ENCODE data around the gene SYNPO2L. TPM values are rescaled to one million over a fixed set of nuclear protein-coding genes. Genes with fewer than 3 reads are reported as not detected.
A peak's percentile ranks its signal among the peaks of the same experiment; 100 is the strongest.
"Not testable (repeated sequence)": the region's sequence is repeated elsewhere in the genome, so short reads cannot be mapped to it uniquely, and the experiment has no call there.

SYNPO2L gene
- total RNA-seq, 4 donors from 2014 or later, result 0.15 to 0.16 TPM; not detected in 2

DNA sequence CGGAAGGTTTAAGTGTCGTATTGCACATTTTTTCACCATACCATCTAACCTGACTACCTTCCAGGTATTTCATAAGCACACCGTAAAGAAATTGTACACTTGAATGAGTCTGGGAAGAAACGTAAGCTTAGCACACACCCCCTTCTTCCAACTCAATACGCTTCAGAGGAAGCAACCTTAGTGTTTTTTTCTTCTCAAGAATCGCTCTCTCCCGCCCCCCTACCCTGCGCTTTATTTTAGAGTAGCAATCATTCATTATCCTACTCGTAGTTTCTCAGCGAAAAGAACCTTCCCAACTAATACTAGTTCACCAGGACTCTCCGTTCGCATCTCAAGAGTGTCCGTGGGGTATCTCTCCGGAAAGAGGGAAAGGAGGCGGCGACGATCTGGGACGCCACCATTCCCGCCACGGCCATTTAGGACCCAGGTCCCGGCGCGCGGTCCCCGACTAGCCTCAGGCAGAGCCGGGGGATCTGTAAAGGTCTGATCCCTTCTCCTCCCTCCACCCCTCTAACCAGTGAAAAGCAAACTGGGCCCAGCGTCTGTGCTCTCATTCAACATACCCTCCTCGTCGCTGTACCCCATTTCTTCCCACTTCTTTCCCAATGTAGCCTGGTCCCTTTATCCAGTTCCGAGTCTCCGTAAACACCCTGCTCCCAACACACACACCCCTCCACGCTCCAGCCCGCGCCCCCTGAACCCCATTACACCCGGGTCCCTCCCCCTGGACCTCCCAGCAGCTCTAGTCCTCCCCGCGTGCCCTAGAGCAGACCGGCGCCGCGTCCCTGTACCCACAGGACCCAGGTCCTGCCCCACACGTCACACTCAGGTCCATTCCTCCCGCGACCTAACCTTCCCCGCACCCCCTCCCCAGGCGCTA lies 30.6 kb downstream of the SYNPO2L start:
- TF ChIP-seq EP300 (IDR thresholded peaks at IDR 0.05) (no peak), POLR2A (IDR thresholded peaks at IDR 0.05) (no peak), CTCF (IDR thresholded peaks at IDR 0.05) (peak in 1 of 4 experiments; percentile 4)
- no peaks in the 10 kb centered on the region for H3K27me3 ChIP-seq
- H3K36me3 ChIP-seq, result no peaks in the 10 kb centered on the region
- peak overlapping the region; percentile 74 to 91 for H3K4me3 ChIP-seq
- 0 to 1% methylated on average over 33 to 39 of the region's 46 CpGs for WGBS, 2 donors (ENCODE audit: low coverage in 1 of 2)
- H3K4me1 ChIP-seq, result peaks cover 0 to 19% (median 7%) of the 10 kb centered on the region in 3 donors
- peak overlapping the region; percentile 32 to 88 (median 86) for H3K27ac ChIP-seq
- ATAC-seq, result peak; percentile 15
- H3K9me3 ChIP-seq, result no peaks in the 10 kb centered on the region

DNA sequence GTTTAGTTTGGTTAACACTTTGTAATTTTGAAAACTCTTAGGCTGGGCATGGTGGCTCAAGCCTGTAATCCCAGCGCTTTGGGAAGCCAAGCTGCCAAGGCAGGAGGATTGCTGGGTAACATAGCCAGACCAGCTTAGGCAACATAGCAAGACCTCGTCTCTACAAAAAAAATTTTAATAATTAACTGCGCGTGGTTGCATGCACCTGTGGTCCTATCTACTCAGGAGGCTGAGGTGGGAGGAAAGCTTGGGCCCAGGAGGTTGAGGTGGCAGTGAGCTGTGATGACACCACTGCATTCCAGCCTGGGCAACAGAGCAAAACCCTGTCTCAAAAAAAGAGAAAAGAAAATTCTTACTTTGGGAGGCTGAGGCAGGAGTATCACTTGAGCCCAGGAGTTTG lies 32.8 kb downstream of the SYNPO2L start:
- ATAC-seq, result no peak
- no peaks in the 10 kb centered on the region for H3K36me3 ChIP-seq
- no peak for TF ChIP-seq EP300 (IDR thresholded peaks at IDR 0.05)
- no peak for TF ChIP-seq POLR2AphosphoS5 (IDR thresholded peaks at IDR 0.05)
- no peak for TF ChIP-seq POLR2A (IDR thresholded peaks at IDR 0.05)
- TF ChIP-seq CTCF (IDR thresholded peaks at IDR 0.05), result no peak
- H3K9me3 ChIP-seq, result no peaks in the 10 kb centered on the region
- no peak overlapping the region for H3K4me3 ChIP-seq
- WGBS, 2 donors (ENCODE audit: low coverage in 1 of 2), result 92 to 96% methylated on average over 3 to 4 of the region's 4 CpGs
- H3K27ac ChIP-seq, result no peak overlapping the region
- H3K27me3 ChIP-seq, result no peaks in the 10 kb centered on the region
- peaks cover 0 to 19% (median 7%) of the 10 kb centered on the region in 3 donors for H3K4me1 ChIP-seq

DNA sequence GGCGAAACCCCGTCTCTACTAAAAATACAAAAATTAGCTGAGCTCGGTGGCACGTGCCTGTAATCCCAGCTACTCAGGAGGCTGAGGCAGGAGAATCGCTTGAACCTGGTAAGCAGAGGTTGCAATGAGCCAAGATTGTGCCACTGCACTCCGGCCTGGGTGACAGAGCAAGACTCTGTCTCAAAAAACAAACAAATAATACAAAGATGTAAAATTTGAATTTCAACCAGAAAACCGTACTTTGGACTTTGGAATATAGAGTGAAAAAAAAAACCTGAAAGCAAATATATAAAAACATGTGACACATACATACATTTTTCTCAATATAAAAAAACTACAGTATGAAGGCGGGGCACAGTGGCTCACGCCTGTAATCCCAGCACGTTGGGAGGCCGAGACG lies 34.9 kb downstream of the SYNPO2L start:
- not testable (repeated sequence) for H3K27me3 ChIP-seq, H3K36me3 ChIP-seq, H3K4me3 ChIP-seq, H3K4me1 ChIP-seq, H3K9me3 ChIP-seq, ATAC-seq, H3K27ac ChIP-seq
- 94 to 97% methylated on average over 7 to 12 of the region's 12 CpGs for WGBS, 2 donors (ENCODE audit: low coverage in 1 of 2)

- not testable (repeated sequence) for H3K27me3 ChIP-seq, ATAC-seq
Observed at GRCh38 chr10:73617143-73617542, 38.7 kb downstream of the SYNPO2L start.

DNA sequence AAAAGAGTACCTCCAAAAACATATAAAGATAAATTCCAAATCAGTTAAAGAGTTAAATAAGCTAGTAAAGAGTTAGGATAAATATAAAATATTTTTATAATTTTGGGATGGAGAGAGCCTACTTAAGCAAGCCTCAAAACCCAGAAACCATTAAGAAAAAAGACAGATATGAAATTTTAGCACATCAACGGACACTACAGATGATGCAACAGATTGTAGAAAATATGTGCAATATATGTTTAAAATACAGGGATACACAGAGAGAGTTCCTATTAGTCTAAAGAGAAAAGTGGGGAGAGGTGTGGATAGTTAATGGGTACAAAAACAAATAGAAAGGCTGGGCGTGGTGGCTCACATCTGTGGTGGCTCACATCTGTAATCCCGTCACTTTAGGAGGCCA lies 41.1 kb downstream of the SYNPO2L start:
- Histone ChIP-seq H3K9me3 (no peaks in the 10 kb centered on the region), H3K4me3 (no peak overlapping the region), H3K36me3 (no peaks in the 10 kb centered on the region), H3K4me1 (no peaks in the 10 kb centered on the region), H3K27me3 (no peaks in the 10 kb centered on the region), H3K27ac (no peak overlapping the region)
- ATAC-seq, result no peak
- TF ChIP-seq POLR2AphosphoS5 (IDR thresholded peaks at IDR 0.05) (no peak), EP300 (IDR thresholded peaks at IDR 0.05) (no peak), POLR2A (IDR thresholded peaks at IDR 0.05) (no peak), CTCF (IDR thresholded peaks at IDR 0.05) (no peak)
- WGBS, 2 donors (ENCODE audit: low coverage in 1 of 2), result 89 to 95% methylated on average over 3 of the region's 3 CpGs

More at GRCh38 chr10:73617143-73617542, 38.7 kb downstream of the SYNPO2L start:
- H3K27ac ChIP-seq, H3K4me3 ChIP-seq, H3K9me3 ChIP-seq, H3K4me1 ChIP-seq, H3K36me3 ChIP-seq: not testable (repeated sequence)
- WGBS, 2 donors (ENCODE audit: low coverage in 1 of 2), result 94% methylated on average over 8 of the region's 8 CpGs; no CpG with 5 or more reads in 1 of the 2 donors

GRCh38 chr10:73609116-73609515 lies 46.7 kb downstream of the SYNPO2L start:
- WGBS, 2 donors (ENCODE audit: low coverage in 1 of 2), result 57 to 81% methylated on average over 1 to 4 of the region's 4 CpGs

More at GRCh38 chr10:73609116-73609515, 46.7 kb downstream of the SYNPO2L start:
- no peak for ATAC-seq
- no peaks in the 10 kb centered on the region for H3K36me3 ChIP-seq
- H3K27me3 ChIP-seq, result no peaks in the 10 kb centered on the region
- H3K9me3 ChIP-seq, result no peaks in the 10 kb centered on the region
- H3K4me1 ChIP-seq, result no peaks in the 10 kb centered on the region
- H3K27ac ChIP-seq, result no peak overlapping the region
- no peak overlapping the region for H3K4me3 ChIP-seq
- no peak for TF ChIP-seq POLR2AphosphoS5 (IDR thresholded peaks at IDR 0.05)
- TF ChIP-seq CTCF (IDR thresholded peaks at IDR 0.05), result no peak
- no peak for TF ChIP-seq EP300 (IDR thresholded peaks at IDR 0.05)
- TF ChIP-seq POLR2A (IDR thresholded peaks at IDR 0.05), result no peak

All from gastroesophageal sphincter (tissue), 4 donors.